Naive thymus-derived CD4-positive, alpha-beta T cell (primary cell): ENCODE data around the gene AKR1B15. TPM values are rescaled to one million over a fixed set of nuclear protein-coding genes. Genes with fewer than 3 reads are reported as not detected.
"Not testable (repeated sequence)": the region's sequence is repeated elsewhere in the genome, so short reads cannot be mapped to it uniquely, and the experiment has no call there.

Experiments used
- ATAC-seq: fragments of 150-1000 bp; cut with Tn5 transposase; 2 replicates; pipeline ENCODE4 v1.10.0; 2021; ENCODE audit warnings: mild to moderate bottlenecking, moderate library complexity
- CTCF ChIA-PET: fragments of 350-600 bp; sonication (Branson Sonifier 250); formaldehyde crosslinking; loops from one replicate; lab custom pipeline; 2021; ENCODE audit warnings: antibody characterized with exemption; lab: Charles Lee
- POLR2A ChIA-PET: fragments of 350-600 bp; sonication (Branson Sonifier 250); formaldehyde crosslinking; loops from one replicate; lab custom pipeline; 2021; ENCODE audit warnings: antibody characterized with exemption, inconsistent platforms; lab: Charles Lee
- DNase-seq, 9 donors: peaks; one replicate each; pipeline versions ENCODE4 v3.0.0 to v3.0.0-alpha.2; 2020 to 2022; ENCODE audit warnings: mixed read lengths in 1 of 9
- H3K27ac ChIP-seq: one replicate; pipeline ENCODE4 v1.7.0; 2013; ENCODE audit warnings: mild to moderate bottlenecking, low read depth, low read length, moderate library complexity
- H3K27me3 ChIP-seq, 2 donors: one replicate each; pipeline ENCODE4 v1.7.0; 2013; ENCODE audit warnings: low read length in 2 of 2, mild to moderate bottlenecking in 2 of 2, moderate library complexity in 2 of 2; ENCODE audit not compliant: control insufficient read depth in 2 of 2, insufficient read depth in 2 of 2
- H3K36me3 ChIP-seq, 3 experiments: 1 replicate in 2 of 3; 2 replicates in 1 of 3; pipeline ENCODE4 v1.7.0; 2013; ENCODE audit warnings: low read length in 3 of 3, mild to moderate bottlenecking in 3 of 3, moderate library complexity in 1 of 3; ENCODE audit not compliant: insufficient read depth in 3 of 3, control insufficient read depth in 2 of 3
- H3K4me1 ChIP-seq, 2 donors: one replicate each; pipeline ENCODE4 v1.7.0; 2013; ENCODE audit warnings: low read length in 2 of 2, mild to moderate bottlenecking in 2 of 2, moderate library complexity in 1 of 2; ENCODE audit not compliant: control insufficient read depth in 2 of 2, insufficient read depth in 2 of 2
- H3K4me3 ChIP-seq: 2 replicates; pipeline ENCODE4 v1.7.0; 2013; ENCODE audit warnings: mild to moderate bottlenecking, low read length
- H3K9me3 ChIP-seq, 3 experiments: 1 replicate in 2 of 3; 2 replicates in 1 of 3; pipeline ENCODE4 v1.7.0; 2013; ENCODE audit warnings: low read length in 3 of 3; ENCODE audit not compliant: control insufficient read depth in 2 of 3
- H3K27ac Mint-ChIP-seq, 9 donors: one replicate each; pipeline ENCODE4 v1.8.0; 2020 to 2022; ENCODE audit warnings: mixed read lengths in 9 of 9, mild to moderate bottlenecking in 8 of 9, moderate library complexity in 5 of 9, inconsistent platforms in 2 of 9
- H3K27me3 Mint-ChIP-seq, 5 donors: one replicate each; pipeline ENCODE4 v1.8.0; 2021 to 2022; ENCODE audit warnings: mixed read lengths in 5 of 5, mild to moderate bottlenecking in 1 of 5
- H3K36me3 Mint-ChIP-seq, 5 donors: one replicate each; pipeline ENCODE4 v1.8.0; 2020 to 2022; ENCODE audit warnings: mixed read lengths in 5 of 5, mild to moderate bottlenecking in 3 of 5, inconsistent platforms in 1 of 5
- H3K4me1 Mint-ChIP-seq, 7 donors: one replicate each; pipeline ENCODE4 v1.8.0; 2020 to 2022; ENCODE audit warnings: mixed read lengths in 7 of 7, mild to moderate bottlenecking in 3 of 7, inconsistent platforms in 1 of 7
- H3K4me3 Mint-ChIP-seq, 10 donors: one replicate each; pipeline ENCODE4 v1.8.0; 2020 to 2022; ENCODE audit warnings: mild to moderate bottlenecking in 10 of 10, mixed read lengths in 10 of 10, moderate library complexity in 6 of 10, inconsistent platforms in 2 of 10
- H3K9me3 Mint-ChIP-seq, 11 donors: one replicate each; pipeline ENCODE4 v1.8.0; 2020 to 2022; ENCODE audit warnings: mixed read lengths in 11 of 11, mild to moderate bottlenecking in 4 of 11, inconsistent platforms in 1 of 11, moderate library complexity in 1 of 11
- intact Hi-C, 2 donors: fragments of 100-400 bp; cut with micrococcal nuclease; formaldehyde crosslinking; loops; one replicate each; pipeline ENCODE4 v1.15.1; 2023
- polyA plus RNA-seq, 2 donors: library from polyadenylated mRNA; unstranded; fragments of 300-500 nt; fragmentation: Illumina TruSeq; gene quantifications; one replicate each; pipeline ENCODE4 v1.2.3, GENCODE V29; 2021
- total RNA-seq, 6 experiments: library from RNA in 5 of 6; stranded (reverse) in 5 of 6; gene quantifications; 1 replicate in 5 of 6; 2 replicates in 1 of 6; pipeline ENCODE4 v1.2.3 and lab custom pipeline; 2021 to 2026

The AKR1B15 gene
- total and polyA plus RNA-seq, 7 experiments from 2014 or later: not detected

- Mint-ChIP-seq H3K27me3 (peaks cover 5 to 13% (median 5%) of the 10 kb centered on the region in 5 donors), H3K4me3 (no peak overlapping the region), H3K36me3 (no peaks in the 10 kb centered on the region), H3K27ac (no peak overlapping the region), H3K4me1 (peaks cover 0 to 6% (median 0%) of the 10 kb centered on the region in 7 donors), H3K9me3 (no peaks in the 10 kb centered on the region)
- POLR2A ChIA-PET: no interaction called here
- Histone ChIP-seq H3K27ac (no peak overlapping the region), H3K4me1 (no peaks in the 10 kb centered on the region), H3K4me3 (no peak overlapping the region), H3K36me3 (no peaks in the 10 kb centered on the region), H3K9me3 (no peaks in the 10 kb centered on the region), H3K27me3 (no peaks in the 10 kb centered on the region)
- intact Hi-C loops: no loop called here
- ATAC-seq: no peak
- DNase-seq: no peak
- CTCF ChIA-PET: interaction anchor here (2.1 kb wide), 1 partner anchor 119 kb away, joined by 11 read pairs; no protein-coding TSS in a partner anchor
Measured at GRCh38 chr7:134552105-134552504, 3.2 kb downstream of the AKR1B15 start.

- Histone ChIP-seq H3K27me3 (no peaks in the 10 kb centered on the region), H3K4me1 (no peaks in the 10 kb centered on the region), H3K9me3 (no peaks in the 10 kb centered on the region), H3K36me3 (no peaks in the 10 kb centered on the region), H3K4me3 (no peak overlapping the region), H3K27ac (no peak overlapping the region)
- no peak overlapping the region for H3K27ac Mint-ChIP-seq
- ChIA-PET CTCF (interaction anchor here (1.0 kb wide), 1 partner anchor 36 kb away, joined by 4 read pairs; no protein-coding TSS in a partner anchor), POLR2A (no interaction called here)
- H3K4me3 Mint-ChIP-seq: no peak overlapping the region
- no peaks in the 10 kb centered on the region for H3K36me3 Mint-ChIP-seq
- H3K27me3 Mint-ChIP-seq: peaks cover 5 to 17% (median 5%) of the 10 kb centered on the region in 5 donors
- H3K4me1 Mint-ChIP-seq: no peaks in the 10 kb centered on the region
- no peaks in the 10 kb centered on the region for H3K9me3 Mint-ChIP-seq
- intact Hi-C loops: no loop called here
- no peak for DNase-seq
- ATAC-seq: no peak
Measured at GRCh38 chr7:134553976-134554375, 5.1 kb downstream of the AKR1B15 start.

- Mint-ChIP-seq H3K27ac (no peak overlapping the region), H3K4me3 (no peak overlapping the region), H3K9me3 (no peaks in the 10 kb centered on the region), H3K36me3 (no peaks in the 10 kb centered on the region), H3K4me1 (no peaks in the 10 kb centered on the region), H3K27me3 (peaks cover 5 to 17% (median 5%) of the 10 kb centered on the region in 5 donors)
- DNase-seq (no peak), ATAC-seq (no peak)
- ChIA-PET CTCF (interaction anchor here (1.0 kb wide), 1 partner anchor 37 kb away, joined by 4 read pairs; no protein-coding TSS in a partner anchor), POLR2A (no interaction called here)
- H3K9me3 ChIP-seq: no peaks in the 10 kb centered on the region
- H3K4me1 ChIP-seq: no peaks in the 10 kb centered on the region
- no peak overlapping the region for H3K27ac ChIP-seq
- intact Hi-C loops: no loop called here
- no peaks in the 10 kb centered on the region for H3K36me3 ChIP-seq
- no peaks in the 10 kb centered on the region for H3K27me3 ChIP-seq
- no peak overlapping the region for H3K4me3 ChIP-seq
Measured at GRCh38 chr7:134554417-134554966, 5.6 kb downstream of the AKR1B15 start.

- peaks cover 0 to 9% (median 5%) of the 10 kb centered on the region in 5 donors for H3K27me3 Mint-ChIP-seq
- Histone ChIP-seq H3K36me3 (no peaks in the 10 kb centered on the region), H3K9me3 (no peaks in the 10 kb centered on the region), H3K27me3 (no peaks in the 10 kb centered on the region), H3K4me3 (no peak overlapping the region), H3K4me1 (no peaks in the 10 kb centered on the region), H3K27ac (no peak overlapping the region)
- no peak overlapping the region for H3K27ac Mint-ChIP-seq
- ATAC-seq (no peak), DNase-seq (no peak)
- H3K4me1 Mint-ChIP-seq: peaks cover 3 to 13% (median 7%) of the 10 kb centered on the region in 7 donors
- POLR2A ChIA-PET: no interaction called here
- H3K36me3 Mint-ChIP-seq: peaks cover 0 to 4% (median 0%) of the 10 kb centered on the region in 5 donors
- CTCF ChIA-PET: interaction anchor here (0.6 to 0.7 kb wide), 2 partner anchors 10 to 44 kb away, joined by 3 to 5 read pairs; no protein-coding TSS in a partner anchor
- no peak overlapping the region for H3K4me3 Mint-ChIP-seq
- intact Hi-C loops: no loop called here
- H3K9me3 Mint-ChIP-seq: peaks cover 0 to 6% (median 0%) of the 10 kb centered on the region in 11 donors
Measured at GRCh38 chr7:134557391-134557790, 8.5 kb downstream of the AKR1B15 start.

GRCh38 chr7:134558370-134558769 lies 9.5 kb downstream of the AKR1B15 start:
- H3K36me3 Mint-ChIP-seq: peaks cover 0 to 6% (median 4%) of the 10 kb centered on the region in 5 donors
- H3K9me3 ChIP-seq: no peaks in the 10 kb centered on the region
- peaks cover 0 to 14% (median 5%) of the 10 kb centered on the region in 11 donors for H3K9me3 Mint-ChIP-seq
- no peaks in the 10 kb centered on the region for H3K36me3 ChIP-seq
- ATAC-seq (no peak), DNase-seq (no peak)
- H3K4me3 ChIP-seq: no peak overlapping the region
- H3K4me1 Mint-ChIP-seq: peaks cover 3 to 19% (median 10%) of the 10 kb centered on the region in 7 donors
- H3K27me3 ChIP-seq: no peaks in the 10 kb centered on the region
- peaks cover 0 to 13% (median 5%) of the 10 kb centered on the region in 5 donors for H3K27me3 Mint-ChIP-seq
- H3K27ac Mint-ChIP-seq: no peak overlapping the region
- H3K4me1 ChIP-seq: no peaks in the 10 kb centered on the region
- POLR2A ChIA-PET: no interaction called here
- no peak overlapping the region for H3K27ac ChIP-seq
- intact Hi-C loops: no loop called here
- H3K4me3 Mint-ChIP-seq: no peak overlapping the region
- CTCF ChIA-PET: no interaction called here

GRCh38 chr7:134561616-134562015 lies 12.7 kb downstream of the AKR1B15 start:
- H3K9me3 ChIP-seq, H3K27ac ChIP-seq, H3K27me3 ChIP-seq, H3K36me3 Mint-ChIP-seq, ATAC-seq, H3K4me3 ChIP-seq, H3K27me3 Mint-ChIP-seq, H3K36me3 ChIP-seq, intact Hi-C loops, CTCF ChIA-PET, POLR2A ChIA-PET, DNase-seq, H3K4me1 ChIP-seq: not testable (repeated sequence)
- H3K9me3 Mint-ChIP-seq: peaks cover 0 to 27% (median 7%) of the 10 kb centered on the region in 11 donors
- peak overlapping the region in 8 of 9 donors; percentile 49 to 94 (median 88) for H3K27ac Mint-ChIP-seq
- peak overlapping the region in 9 of 10 donors; percentile 47 to 80 (median 68) for H3K4me3 Mint-ChIP-seq
- peaks cover 3 to 25% (median 10%) of the 10 kb centered on the region in 7 donors for H3K4me1 Mint-ChIP-seq
